CD8-positive, alpha-beta memory T cell (primary cell): Measurements from ENCODE around the gene BIRC6. TPM values are rescaled to one million over a fixed set of nuclear protein-coding genes. Genes with fewer than 3 reads are reported as not detected.

Source experiments
- CTCF ChIA-PET: fragments of 350-600 bp; sonication (Branson Sonifier 250); formaldehyde crosslinking; loops from one replicate; lab custom pipeline; 2021; ENCODE audit warnings: antibody characterized with exemption; lab: Charles Lee
- POLR2A ChIA-PET: fragments of 350-600 bp; sonication (Branson Sonifier 250); formaldehyde crosslinking; loops from one replicate; lab custom pipeline; 2021; ENCODE audit warnings: antibody characterized with exemption; lab: Charles Lee
- DNase-seq, 5 donors: peaks; one replicate each; pipeline versions ENCODE4 v3.0.0 to v3.0.0-alpha.2; 2020 to 2022; ENCODE audit warnings: mixed read lengths in 1 of 5
- H3K27ac ChIP-seq: one replicate; pipeline ENCODE4 v1.7.0; 2013; ENCODE audit warnings: low read depth, mild to moderate bottlenecking, low read length, moderate library complexity
- H3K27me3 ChIP-seq: 2 replicates; pipeline ENCODE4 v1.7.0; 2013; ENCODE audit warnings: low read length, mild to moderate bottlenecking; ENCODE audit not compliant: insufficient read depth, poor library complexity, severe bottlenecking
- H3K36me3 ChIP-seq: 2 replicates; pipeline ENCODE4 v1.7.0; 2013; ENCODE audit warnings: mild to moderate bottlenecking, low read length, moderate library complexity; ENCODE audit not compliant: insufficient read depth
- H3K4me1 ChIP-seq: 2 replicates; pipeline ENCODE4 v1.7.0; 2013; ENCODE audit warnings: mild to moderate bottlenecking, low read length, moderate library complexity; ENCODE audit not compliant: insufficient read depth
- H3K4me3 ChIP-seq: 2 replicates; pipeline ENCODE4 v1.7.0; 2013; ENCODE audit warnings: mild to moderate bottlenecking, low read length
- H3K9me3 ChIP-seq: 2 replicates; pipeline ENCODE4 v1.7.0; 2013; ENCODE audit warnings: mild to moderate bottlenecking, low read length
- H3K27ac Mint-ChIP-seq, 8 donors: one replicate each; pipeline ENCODE4 v1.8.0; 2020 to 2021; ENCODE audit warnings: mixed read lengths in 8 of 8, mild to moderate bottlenecking in 6 of 8, inconsistent platforms in 3 of 8, moderate library complexity in 3 of 8
- H3K27me3 Mint-ChIP-seq, 2 donors: one replicate each; pipeline ENCODE4 v1.8.0; 2020 to 2021; ENCODE audit warnings: mixed read lengths in 2 of 2, mild to moderate bottlenecking in 1 of 2, moderate library complexity in 1 of 2
- H3K36me3 Mint-ChIP-seq, 3 donors: one replicate each; pipeline ENCODE4 v1.8.0; 2020 to 2021; ENCODE audit warnings: mixed read lengths in 3 of 3, inconsistent platforms in 1 of 3, mild to moderate bottlenecking in 1 of 3
- H3K4me1 Mint-ChIP-seq, 3 donors: one replicate each; pipeline ENCODE4 v1.8.0; 2020 to 2021; ENCODE audit warnings: mixed read lengths in 3 of 3, inconsistent platforms in 1 of 3, mild to moderate bottlenecking in 1 of 3
- H3K4me3 Mint-ChIP-seq, 7 donors: one replicate each; pipeline ENCODE4 v1.8.0; 2020 to 2021; ENCODE audit warnings: mixed read lengths in 7 of 7, mild to moderate bottlenecking in 6 of 7, moderate library complexity in 4 of 7, inconsistent platforms in 2 of 7
- H3K9me3 Mint-ChIP-seq, 5 donors: one replicate each; pipeline ENCODE4 v1.8.0; 2020 to 2022; ENCODE audit warnings: mixed read lengths in 5 of 5, mild to moderate bottlenecking in 3 of 5, moderate library complexity in 2 of 5, inconsistent platforms in 1 of 5
- polyA plus RNA-seq: library from polyadenylated mRNA; unstranded; fragments of 300-500 nt; fragmentation: Illumina TruSeq; gene quantifications from one replicate; pipeline ENCODE4 v1.2.3, GENCODE V29; 2021
- total RNA-seq, 2 experiments: library from RNA; stranded (reverse); gene quantifications; one replicate each; pipeline ENCODE4 v1.2.3, GENCODE V29; 2021

Gene BIRC6
- total and polyA plus RNA-seq, 3 experiments from 2014 or later: 32.4 to 72.5 (median 71.8) TPM

DNA sequence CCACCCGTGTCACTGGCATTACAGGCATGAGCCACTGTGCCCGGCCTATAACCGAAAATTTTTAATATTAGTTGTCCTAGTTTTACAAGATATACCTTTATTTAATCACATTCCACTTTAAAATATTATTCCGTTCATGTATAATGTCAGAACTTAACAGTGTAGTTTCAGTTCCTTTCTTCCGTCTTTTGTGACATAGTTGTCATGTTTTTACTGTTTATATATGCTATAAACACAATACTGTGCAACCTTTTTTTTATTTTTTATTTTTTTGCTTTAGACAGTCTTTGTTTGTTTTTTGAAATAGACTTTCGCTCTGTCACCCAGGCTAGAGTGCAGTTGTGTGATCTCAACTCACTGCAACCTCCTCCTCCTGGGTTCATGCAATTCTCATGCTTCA is 141.5 kb downstream of the BIRC6 start:
- peaks cover 7 to 13% (median 11%) of the 10 kb centered on the region in 3 donors for H3K4me1 Mint-ChIP-seq
- Histone ChIP-seq H3K27me3 (no peaks in the 10 kb centered on the region), H3K4me1 (no peaks in the 10 kb centered on the region), H3K27ac (no peak overlapping the region), H3K4me3 (no peak overlapping the region), H3K9me3 (no peaks in the 10 kb centered on the region), H3K36me3 (peaks cover 23% of the 10 kb centered on the region)
- ChIA-PET POLR2A (no interaction called here), CTCF (no interaction called here)
- no peaks in the 10 kb centered on the region for H3K27me3 Mint-ChIP-seq
- H3K4me3 Mint-ChIP-seq: no peak overlapping the region
- H3K36me3 Mint-ChIP-seq: peaks cover 3 to 80% (median 13%) of the 10 kb centered on the region in 3 donors
- H3K27ac Mint-ChIP-seq: no peak overlapping the region
- H3K9me3 Mint-ChIP-seq: no peaks in the 10 kb centered on the region
- DNase-seq: no peak

DNA sequence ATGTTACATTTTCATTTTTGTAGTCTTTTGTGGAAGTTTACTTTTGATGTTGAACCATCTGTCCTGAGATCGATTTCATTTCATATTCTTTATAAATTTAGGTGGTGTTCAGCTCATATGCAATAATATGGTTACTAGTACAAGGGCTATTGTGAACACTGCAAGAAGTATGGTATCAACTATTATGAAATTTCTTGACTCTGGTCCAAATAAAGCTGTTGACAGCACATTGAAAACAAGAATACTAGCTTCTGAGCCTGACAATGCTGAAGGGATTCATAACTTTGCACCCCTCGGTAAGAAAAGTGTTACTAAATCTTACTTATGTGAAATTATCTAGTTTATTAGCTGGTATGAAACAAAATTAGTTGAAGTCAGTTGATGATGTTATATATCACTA is 146.1 kb downstream of the BIRC6 start:
- no peak for DNase-seq
- Mint-ChIP-seq H3K4me1 (peaks cover 6 to 12% (median 10%) of the 10 kb centered on the region in 3 donors), H3K27ac (no peak overlapping the region), H3K27me3 (no peaks in the 10 kb centered on the region), H3K4me3 (no peak overlapping the region), H3K9me3 (no peaks in the 10 kb centered on the region), H3K36me3 (peaks cover 3 to 82% (median 14%) of the 10 kb centered on the region in 3 donors)
- CTCF ChIA-PET: no interaction called here
- Histone ChIP-seq H3K36me3 (peaks cover 34% of the 10 kb centered on the region), H3K4me3 (no peak overlapping the region), H3K27me3 (no peaks in the 10 kb centered on the region), H3K27ac (no peak overlapping the region), H3K9me3 (no peaks in the 10 kb centered on the region), H3K4me1 (no peaks in the 10 kb centered on the region)
- POLR2A ChIA-PET: no interaction called here

DNA sequence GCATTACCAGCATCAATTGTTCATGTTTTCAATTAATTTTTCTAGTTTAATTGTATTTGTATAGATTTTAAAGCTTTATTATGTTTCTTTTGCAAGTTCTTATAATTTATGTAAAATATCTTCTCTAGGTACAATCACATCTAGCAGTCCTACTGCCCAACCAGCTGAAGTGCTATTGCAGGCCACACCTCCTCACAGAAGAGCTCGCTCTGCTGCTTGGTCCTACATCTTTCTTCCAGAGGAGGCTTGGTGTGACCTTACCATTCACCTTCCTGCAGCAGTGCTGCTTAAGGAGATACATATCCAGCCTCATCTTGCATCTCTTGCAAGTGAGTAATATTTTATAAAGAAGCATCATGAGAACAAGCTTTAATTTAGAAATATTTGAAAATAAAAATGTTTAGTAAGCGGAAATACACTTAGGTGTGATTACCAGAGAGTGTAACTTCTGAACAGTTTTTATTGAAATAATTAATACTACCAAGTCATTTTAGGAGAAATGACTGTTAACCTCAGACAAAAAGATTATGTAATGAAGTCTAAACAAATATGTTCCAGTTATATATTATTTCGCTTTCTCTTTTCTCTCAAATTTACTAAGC is 148.2 kb downstream of the BIRC6 start:
- peak overlapping the region in 1 of 8 donors; percentile 41 for H3K27ac Mint-ChIP-seq
- DNase-seq: no peak
- no peaks in the 10 kb centered on the region for H3K27me3 Mint-ChIP-seq
- ChIA-PET POLR2A (no interaction called here), CTCF (no interaction called here)
- Histone ChIP-seq H3K36me3 (peaks cover 34% of the 10 kb centered on the region), H3K4me1 (no peaks in the 10 kb centered on the region), H3K9me3 (no peaks in the 10 kb centered on the region), H3K4me3 (no peak overlapping the region), H3K27ac (no peak overlapping the region), H3K27me3 (no peaks in the 10 kb centered on the region)
- no peak overlapping the region for H3K4me3 Mint-ChIP-seq
- H3K36me3 Mint-ChIP-seq: peaks cover 0 to 80% (median 11%) of the 10 kb centered on the region in 3 donors
- peaks cover 4 to 7% (median 5%) of the 10 kb centered on the region in 3 donors for H3K4me1 Mint-ChIP-seq
- no peaks in the 10 kb centered on the region for H3K9me3 Mint-ChIP-seq

DNA sequence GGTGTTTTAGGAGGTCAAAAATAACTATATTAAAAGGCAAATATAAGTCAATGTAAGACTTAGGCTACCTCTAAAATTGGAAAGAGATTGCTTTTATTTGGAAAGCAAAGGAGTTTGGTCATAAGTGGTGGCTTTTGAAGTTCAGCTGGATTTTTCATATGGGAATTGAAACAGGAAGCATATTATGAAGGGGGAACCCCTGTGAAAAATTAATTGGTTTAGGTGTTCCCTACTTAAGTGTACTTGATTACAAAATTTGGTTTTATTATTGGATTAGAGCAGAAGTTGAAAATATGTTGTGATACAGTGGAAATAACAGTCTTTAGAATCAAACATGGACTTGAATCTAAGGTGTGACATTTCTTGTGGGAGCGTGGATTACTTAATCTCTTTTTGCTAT is 149.6 kb downstream of the BIRC6 start:
- no peaks in the 10 kb centered on the region for H3K4me1 ChIP-seq
- CTCF ChIA-PET: no interaction called here
- Mint-ChIP-seq H3K27me3 (no peaks in the 10 kb centered on the region), H3K9me3 (no peaks in the 10 kb centered on the region), H3K4me1 (peaks cover 4 to 7% (median 5%) of the 10 kb centered on the region in 3 donors), H3K36me3 (peaks cover 0 to 80% (median 16%) of the 10 kb centered on the region in 3 donors), H3K27ac (no peak overlapping the region), H3K4me3 (no peak overlapping the region)
- peaks cover 30% of the 10 kb centered on the region for H3K36me3 ChIP-seq
- no peaks in the 10 kb centered on the region for H3K9me3 ChIP-seq
- no peak for DNase-seq
- no peak overlapping the region for H3K4me3 ChIP-seq
- H3K27ac ChIP-seq: no peak overlapping the region
- H3K27me3 ChIP-seq: no peaks in the 10 kb centered on the region
- POLR2A ChIA-PET: no interaction called here

DNA sequence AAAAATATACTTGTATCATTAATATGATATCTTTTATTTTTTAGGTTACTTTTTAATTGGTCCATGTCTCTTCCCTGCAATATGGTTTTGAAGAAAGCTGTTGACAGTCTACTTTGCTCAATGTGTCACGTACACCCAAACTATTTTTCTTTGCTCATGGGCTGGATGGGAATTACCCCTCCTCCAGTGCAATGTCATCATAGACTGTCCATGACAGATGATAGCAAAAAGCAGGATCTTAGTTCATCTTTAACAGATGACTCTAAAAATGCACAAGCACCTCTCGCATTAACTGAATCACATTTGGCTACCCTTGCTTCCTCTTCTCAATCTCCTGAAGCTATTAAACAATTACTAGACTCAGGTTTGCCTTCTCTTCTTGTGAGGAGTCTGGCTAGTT is 158.1 kb downstream of the BIRC6 start:
- Mint-ChIP-seq H3K4me3 (no peak overlapping the region), H3K9me3 (no peaks in the 10 kb centered on the region), H3K36me3 (peaks cover 10 to 84% (median 25%) of the 10 kb centered on the region in 3 donors), H3K4me1 (no peaks in the 10 kb centered on the region), H3K27me3 (no peaks in the 10 kb centered on the region), H3K27ac (peak overlapping the region in 1 of 8 donors; percentile 38)
- Histone ChIP-seq H3K36me3 (peaks cover 33% of the 10 kb centered on the region), H3K27ac (no peak overlapping the region), H3K4me3 (no peak overlapping the region), H3K27me3 (no peaks in the 10 kb centered on the region), H3K9me3 (no peaks in the 10 kb centered on the region), H3K4me1 (no peaks in the 10 kb centered on the region)
- ChIA-PET CTCF (no interaction called here), POLR2A (no interaction called here)
- no peak for DNase-seq

DNA sequence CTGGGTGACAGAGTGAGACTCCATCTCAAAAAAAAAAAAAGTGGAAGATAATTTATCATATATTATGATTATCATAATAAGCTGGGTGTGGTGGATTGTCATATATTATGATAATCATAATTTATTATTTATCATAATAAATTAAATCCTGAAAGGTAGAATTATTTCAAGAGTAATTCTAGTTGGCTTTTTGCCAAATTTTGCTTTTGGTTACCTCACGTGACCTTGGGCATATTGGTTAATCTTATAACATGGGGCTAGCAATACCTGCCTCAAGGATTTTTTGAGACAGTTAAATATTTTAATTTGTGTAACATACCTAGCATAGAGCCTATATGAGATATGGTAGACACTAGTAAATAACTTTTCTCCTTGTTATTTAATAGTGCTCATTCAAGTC is 159.7 kb downstream of the BIRC6 start:
- H3K9me3 Mint-ChIP-seq: no peaks in the 10 kb centered on the region

DNA sequence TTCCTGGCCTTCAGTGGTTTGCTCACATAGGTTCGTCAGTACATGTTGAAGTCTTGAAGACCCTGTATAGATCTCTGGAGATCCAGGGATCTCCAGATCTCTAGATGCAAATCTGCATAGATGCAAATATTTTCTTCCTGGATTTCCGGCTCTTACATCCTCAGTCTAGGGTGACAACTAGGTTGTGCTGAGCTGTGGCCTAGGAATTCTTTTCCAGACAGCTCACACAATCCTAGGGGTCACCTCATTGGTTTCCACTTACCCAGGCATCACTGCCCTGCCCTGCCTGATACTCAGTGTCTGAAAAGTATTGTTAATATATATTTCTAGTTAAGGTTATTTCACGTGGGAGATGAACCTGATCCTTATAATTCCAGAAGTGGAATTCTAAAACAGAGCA is 165.9 kb downstream of the BIRC6 start:
- POLR2A ChIA-PET: no interaction called here
- peak overlapping the region in 2 of 8 donors; percentile 24 to 78 for H3K27ac Mint-ChIP-seq
- CTCF ChIA-PET: no interaction called here
- H3K36me3 Mint-ChIP-seq: peaks cover 22 to 84% (median 34%) of the 10 kb centered on the region in 3 donors
- no peaks in the 10 kb centered on the region for H3K27me3 Mint-ChIP-seq
- no peak for DNase-seq
- H3K27ac ChIP-seq: no peak overlapping the region
- no peak overlapping the region for H3K4me3 Mint-ChIP-seq
- H3K27me3 ChIP-seq: no peaks in the 10 kb centered on the region
- H3K4me1 ChIP-seq: no peaks in the 10 kb centered on the region
- H3K9me3 Mint-ChIP-seq: no peaks in the 10 kb centered on the region
- H3K9me3 ChIP-seq: no peaks in the 10 kb centered on the region
- H3K4me1 Mint-ChIP-seq: peaks cover 1 to 3% (median 3%) of the 10 kb centered on the region in 3 donors
- H3K4me3 ChIP-seq: no peak overlapping the region
- peaks cover 37% of the 10 kb centered on the region for H3K36me3 ChIP-seq

More for the DNA sequence above, 159.7 kb downstream of the BIRC6 start:
- H3K36me3 ChIP-seq: peaks cover 33% of the 10 kb centered on the region
- Mint-ChIP-seq H3K27me3 (no peaks in the 10 kb centered on the region), H3K4me3 (no peak overlapping the region), H3K27ac (no peak overlapping the region), H3K4me1 (no peaks in the 10 kb centered on the region), H3K36me3 (peaks cover 10 to 85% (median 21%) of the 10 kb centered on the region in 3 donors)
- H3K9me3 ChIP-seq: no peaks in the 10 kb centered on the region
- ChIA-PET CTCF (no interaction called here), POLR2A (interaction anchor here (0.7 kb wide), 1 partner anchor 26 kb away, joined by 4 read pairs; no protein-coding TSS in a partner anchor)
- no peaks in the 10 kb centered on the region for H3K27me3 ChIP-seq
- no peak for DNase-seq
- no peak overlapping the region for H3K4me3 ChIP-seq
- no peaks in the 10 kb centered on the region for H3K4me1 ChIP-seq
- no peak overlapping the region for H3K27ac ChIP-seq

DNA sequence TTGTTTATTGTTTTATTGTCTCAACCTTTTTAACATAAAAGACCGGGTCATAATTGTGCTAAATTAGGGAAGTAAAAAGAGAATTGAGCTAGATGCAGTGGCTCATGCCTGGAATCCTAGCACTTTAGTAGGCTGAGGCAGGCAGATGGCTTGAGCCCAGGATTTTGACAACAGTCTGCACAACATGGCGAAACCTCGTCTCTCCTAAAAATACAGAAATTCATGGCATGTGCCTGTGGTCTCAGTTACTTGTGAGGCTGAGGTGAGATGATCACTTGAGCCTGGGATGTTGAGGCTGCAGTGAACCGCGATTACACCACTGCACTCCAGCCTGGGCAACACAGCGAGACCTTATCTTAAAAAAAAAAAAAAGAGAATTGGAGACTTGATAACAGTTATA is 166.9 kb downstream of the BIRC6 start:
- H3K27ac ChIP-seq: no peak overlapping the region
- Mint-ChIP-seq H3K36me3 (peaks cover 23 to 81% (median 34%) of the 10 kb centered on the region in 3 donors), H3K4me3 (no peak overlapping the region), H3K4me1 (peaks cover 1 to 3% (median 3%) of the 10 kb centered on the region in 3 donors), H3K27ac (peak overlapping the region in 3 of 8 donors; percentile 26 to 60 (median 29)), H3K27me3 (no peaks in the 10 kb centered on the region), H3K9me3 (no peaks in the 10 kb centered on the region)
- no peak overlapping the region for H3K4me3 ChIP-seq
- no peaks in the 10 kb centered on the region for H3K9me3 ChIP-seq
- H3K4me1 ChIP-seq: no peaks in the 10 kb centered on the region
- H3K36me3 ChIP-seq: peaks cover 28% of the 10 kb centered on the region
- CTCF ChIA-PET: no interaction called here
- no peak for DNase-seq
- no peaks in the 10 kb centered on the region for H3K27me3 ChIP-seq
- POLR2A ChIA-PET: no interaction called here
